Brain microvascular endothelial cell (primary cell): ENCODE results near the gene CFAP46.
"Not testable (repeated sequence)": the region's sequence is repeated elsewhere in the genome, so short reads cannot be mapped to it uniquely, and the experiment has no call there.

Source experiments
- DNase-seq: peaks from one replicate; pipeline ENCODE4 v3.0.0-alpha.2; 2020
- H3K27ac ChIP-seq: fragments of 250-450 bp; sonication (Bioruptor Pico); 2 replicates; pipeline ENCODE4 v1.5.1; 2020; ENCODE audit warnings: mild to moderate bottlenecking, moderate library complexity
- H3K27me3 ChIP-seq: fragments of 250-450 bp; sonication (Bioruptor Pico); replicated peaks from 2 replicates; pipeline ENCODE4 v1.5.1; 2020; ENCODE audit warnings: mild to moderate bottlenecking
- H3K36me3 ChIP-seq: fragments of 250-450 bp; sonication (Bioruptor Pico); replicated peaks from 2 replicates; pipeline ENCODE4 v1.5.1; 2020; ENCODE audit warnings: mild to moderate bottlenecking
- H3K4me3 ChIP-seq: 2 replicates; pipeline ENCODE4 v1.5.1; 2011; ENCODE audit warnings: low read depth, mild to moderate bottlenecking, control low read depth, low read length, moderate library complexity
- in situ Hi-C: cut with HindIII; loops from 2 replicates; pipeline ENCODE4 v1.10.0; 2017; ENCODE audit warnings: low sequenced_read_pairs, low pct_ligation_motif_present
- TF ChIP-seq, protein P1 (sequence below): IDR thresholded peaks from 2 replicates; pipeline ENCODE4 v1.5.1; 2011; ENCODE audit warnings: low read depth, mild to moderate bottlenecking, moderate library complexity, low read length, control low read depth, inconsistent platforms; ENCODE audit errors: missing control alignments

Gene CFAP46

DNA sequence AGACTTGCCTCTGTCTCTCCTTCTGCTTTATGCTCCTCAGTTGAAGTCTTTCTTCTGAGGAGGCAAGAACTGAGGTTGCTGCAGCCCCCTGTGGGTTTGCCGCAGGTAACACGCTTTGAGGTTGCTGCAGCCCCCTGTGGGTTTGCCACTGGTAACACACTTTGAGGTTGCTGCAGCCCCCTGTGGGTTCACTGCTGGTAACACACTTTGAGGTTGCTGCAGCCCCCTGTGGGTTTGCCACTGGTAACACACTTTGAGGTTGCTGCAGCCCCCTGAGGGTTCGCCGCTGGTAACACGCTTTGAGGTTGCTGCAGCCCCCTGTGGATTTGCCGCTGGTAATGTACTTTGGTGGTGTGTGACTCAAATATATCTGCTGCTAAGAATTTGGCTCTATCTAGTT is 48.6 kb downstream of the CFAP46 start:
- TF ChIP-seq, protein P1, sequence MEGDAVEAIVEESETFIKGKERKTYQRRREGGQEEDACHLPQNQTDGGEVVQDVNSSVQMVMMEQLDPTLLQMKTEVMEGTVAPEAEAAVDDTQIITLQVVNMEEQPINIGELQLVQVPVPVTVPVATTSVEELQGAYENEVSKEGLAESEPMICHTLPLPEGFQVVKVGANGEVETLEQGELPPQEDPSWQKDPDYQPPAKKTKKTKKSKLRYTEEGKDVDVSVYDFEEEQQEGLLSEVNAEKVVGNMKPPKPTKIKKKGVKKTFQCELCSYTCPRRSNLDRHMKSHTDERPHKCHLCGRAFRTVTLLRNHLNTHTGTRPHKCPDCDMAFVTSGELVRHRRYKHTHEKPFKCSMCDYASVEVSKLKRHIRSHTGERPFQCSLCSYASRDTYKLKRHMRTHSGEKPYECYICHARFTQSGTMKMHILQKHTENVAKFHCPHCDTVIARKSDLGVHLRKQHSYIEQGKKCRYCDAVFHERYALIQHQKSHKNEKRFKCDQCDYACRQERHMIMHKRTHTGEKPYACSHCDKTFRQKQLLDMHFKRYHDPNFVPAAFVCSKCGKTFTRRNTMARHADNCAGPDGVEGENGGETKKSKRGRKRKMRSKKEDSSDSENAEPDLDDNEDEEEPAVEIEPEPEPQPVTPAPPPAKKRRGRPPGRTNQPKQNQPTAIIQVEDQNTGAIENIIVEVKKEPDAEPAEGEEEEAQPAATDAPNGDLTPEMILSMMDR = peak; percentile 64
- H3K36me3 ChIP-seq, DNase-seq, H3K4me3 ChIP-seq, in situ Hi-C loops, H3K27ac ChIP-seq: not testable (repeated sequence)
- H3K27me3 ChIP-seq = peaks cover 14% of the 10 kb centered on the region

DNA sequence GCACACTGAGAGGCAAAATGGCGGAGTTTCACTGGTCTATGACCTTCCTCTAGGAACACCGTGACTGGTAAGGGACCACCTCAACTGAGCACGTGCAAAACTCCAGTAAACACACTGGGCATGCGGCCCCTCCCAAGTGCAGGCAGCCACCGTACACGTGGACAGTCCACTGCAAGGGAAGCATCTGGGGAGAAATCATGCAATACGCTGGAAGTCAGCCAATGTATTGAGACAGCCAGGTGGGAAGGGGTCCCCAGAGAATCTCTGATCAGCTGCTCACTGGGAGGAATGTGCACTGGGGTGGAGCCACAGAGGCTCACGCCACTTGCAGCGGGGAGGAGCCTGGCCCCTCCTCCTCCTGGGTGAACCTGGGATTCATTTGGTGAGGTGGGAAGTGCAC is 49.3 kb downstream of the CFAP46 start:
- in situ Hi-C loops = no loop called here
- DNase-seq = no peak
- H3K4me3 ChIP-seq = no peak overlapping the region
- TF ChIP-seq, protein P1 = no peak
- no peak overlapping the region for H3K27ac ChIP-seq
- peaks cover 14% of the 10 kb centered on the region for H3K27me3 ChIP-seq
- no peaks in the 10 kb centered on the region for H3K36me3 ChIP-seq

DNA sequence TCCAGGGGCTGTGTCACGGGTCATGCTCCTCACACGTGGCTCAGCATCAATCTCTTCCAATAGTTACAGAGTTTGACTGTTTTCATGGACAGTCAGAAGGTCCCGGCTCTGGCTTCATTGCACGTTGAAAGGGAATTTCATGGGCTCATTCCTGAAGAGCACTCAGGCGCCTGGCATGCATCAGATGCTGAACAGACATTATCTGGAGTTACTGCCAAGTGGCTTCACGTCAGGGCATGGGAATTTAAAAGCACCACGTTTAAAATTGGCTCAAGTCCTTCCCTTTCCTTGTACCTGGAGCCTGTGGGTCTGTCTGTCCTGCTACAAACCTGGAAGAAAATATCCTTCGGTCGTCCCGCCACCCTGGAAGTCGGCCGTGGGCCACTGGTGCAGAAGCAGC is 50.4 kb downstream of the CFAP46 start:
- H3K27me3 ChIP-seq = peaks cover 14% of the 10 kb centered on the region
- TF ChIP-seq, protein P1 = no peak
- H3K27ac ChIP-seq = no peak overlapping the region
- DNase-seq = no peak
- no peaks in the 10 kb centered on the region for H3K36me3 ChIP-seq
- H3K4me3 ChIP-seq = no peak overlapping the region
- in situ Hi-C loops = no loop called here

DNA sequence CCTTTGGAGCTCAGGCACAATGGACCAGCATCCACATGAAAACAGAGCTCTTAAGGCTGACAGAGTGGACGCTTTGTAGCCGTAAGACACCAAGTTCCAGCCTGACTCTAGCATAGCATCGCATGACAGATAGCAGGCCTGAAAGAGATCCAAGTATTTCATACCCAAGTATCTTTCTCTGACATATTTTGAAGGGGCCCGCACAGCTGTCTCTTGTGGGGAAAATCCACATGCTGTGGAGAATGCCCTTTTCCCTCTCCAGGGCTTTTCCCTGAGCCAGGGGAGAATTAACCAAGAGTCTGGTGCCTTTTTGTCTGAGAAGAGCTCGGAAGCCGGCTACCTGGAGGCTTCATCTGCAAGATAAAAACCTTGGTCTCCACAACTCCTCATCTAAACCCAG is 51.0 kb downstream of the CFAP46 start:
- Histone ChIP-seq H3K36me3 (no peaks in the 10 kb centered on the region), H3K4me3 (no peak overlapping the region), H3K27ac (no peak overlapping the region), H3K27me3 (peaks cover 14% of the 10 kb centered on the region)
- TF ChIP-seq, protein P1 = no peak
- DNase-seq = no peak
- in situ Hi-C loops = no loop called here

DNA sequence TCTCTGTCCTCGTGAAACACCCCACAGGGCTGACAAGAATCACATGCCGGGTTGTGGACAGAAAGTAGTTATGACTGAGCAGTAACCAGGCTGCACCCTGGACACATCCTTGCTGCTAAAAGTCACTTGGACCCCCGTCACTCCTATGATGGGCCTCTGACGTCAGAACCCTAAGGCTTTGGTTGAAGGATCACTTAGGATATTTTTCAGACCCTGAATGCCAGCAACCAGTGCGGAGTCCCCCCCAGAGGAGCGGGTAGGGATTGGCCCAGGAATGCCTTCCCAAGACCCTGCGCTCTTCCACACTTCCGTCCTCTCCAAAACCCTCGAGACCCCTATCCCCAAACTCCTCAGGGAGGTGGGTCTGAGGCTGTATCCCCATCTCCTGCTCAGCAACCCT is 52.1 kb downstream of the CFAP46 start:
- Histone ChIP-seq H3K27me3 (peaks cover 14% of the 10 kb centered on the region), H3K36me3 (no peaks in the 10 kb centered on the region), H3K4me3 (no peak overlapping the region), H3K27ac (no peak overlapping the region)
- TF ChIP-seq, protein P1 = no peak
- no peak for DNase-seq
- in situ Hi-C loops = no loop called here

DNA sequence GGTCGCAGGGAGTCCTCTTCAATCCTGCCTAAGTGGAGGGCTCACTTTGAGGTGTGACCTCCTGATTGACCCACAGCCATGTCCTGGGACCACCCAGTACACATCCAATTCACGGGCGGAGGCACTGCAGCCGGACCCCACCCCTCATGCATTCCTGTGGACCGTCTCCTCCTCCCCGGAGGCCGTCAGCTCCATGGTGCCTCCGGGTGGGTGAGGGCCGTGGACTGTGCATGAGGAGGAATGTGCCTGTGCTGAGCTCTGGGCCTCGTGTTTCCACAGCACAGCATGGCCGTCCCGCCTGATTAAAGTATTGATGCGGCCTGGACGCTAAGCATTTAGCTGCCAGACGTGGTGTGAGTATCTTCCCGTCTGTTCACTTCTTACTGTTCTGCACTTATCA is 52.8 kb downstream of the CFAP46 start:
- H3K4me3 ChIP-seq = no peak overlapping the region
- no peak overlapping the region for H3K27ac ChIP-seq
- in situ Hi-C loops = no loop called here
- H3K36me3 ChIP-seq = no peaks in the 10 kb centered on the region
- H3K27me3 ChIP-seq = peaks cover 14% of the 10 kb centered on the region
- TF ChIP-seq, protein P1 = no peak
- no peak for DNase-seq
